DOHH2 (cell line): Measurements from ENCODE around the gene GUCY1A2.

Experiments
- EZH2phosphoT487 ChIP-seq: fragments of 200-600 bp; sonication (generic); IDR thresholded peaks from 2 replicates; pipeline ENCODE4 v1.6.1; 2017; ENCODE audit warnings: borderline replicate concordance, mild to moderate bottlenecking, antibody characterized with exemption, low read length, moderate library complexity, mixed read lengths
- TF ChIP-seq, protein P1 (sequence below): fragments of 200-600 bp; sonication (generic); IDR thresholded peaks from one replicate; pipeline ENCODE4 v1.5.1; 2014; ENCODE audit warnings: antibody characterized with exemption, mild to moderate bottlenecking, low read depth, low read length; ENCODE audit not compliant: poor library complexity, severe bottlenecking

- TF ChIP-seq, protein P1, sequence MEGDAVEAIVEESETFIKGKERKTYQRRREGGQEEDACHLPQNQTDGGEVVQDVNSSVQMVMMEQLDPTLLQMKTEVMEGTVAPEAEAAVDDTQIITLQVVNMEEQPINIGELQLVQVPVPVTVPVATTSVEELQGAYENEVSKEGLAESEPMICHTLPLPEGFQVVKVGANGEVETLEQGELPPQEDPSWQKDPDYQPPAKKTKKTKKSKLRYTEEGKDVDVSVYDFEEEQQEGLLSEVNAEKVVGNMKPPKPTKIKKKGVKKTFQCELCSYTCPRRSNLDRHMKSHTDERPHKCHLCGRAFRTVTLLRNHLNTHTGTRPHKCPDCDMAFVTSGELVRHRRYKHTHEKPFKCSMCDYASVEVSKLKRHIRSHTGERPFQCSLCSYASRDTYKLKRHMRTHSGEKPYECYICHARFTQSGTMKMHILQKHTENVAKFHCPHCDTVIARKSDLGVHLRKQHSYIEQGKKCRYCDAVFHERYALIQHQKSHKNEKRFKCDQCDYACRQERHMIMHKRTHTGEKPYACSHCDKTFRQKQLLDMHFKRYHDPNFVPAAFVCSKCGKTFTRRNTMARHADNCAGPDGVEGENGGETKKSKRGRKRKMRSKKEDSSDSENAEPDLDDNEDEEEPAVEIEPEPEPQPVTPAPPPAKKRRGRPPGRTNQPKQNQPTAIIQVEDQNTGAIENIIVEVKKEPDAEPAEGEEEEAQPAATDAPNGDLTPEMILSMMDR = no peak
- no peak for TF ChIP-seq EZH2phosphoT487
Measured at GRCh38 chr11:106840146-106840545, 178.1 kb downstream of the GUCY1A2 start.
